GM12892 (cell line): ENCODE results near the gene TPSAB1.
"Not testable (repeated sequence)": the region's sequence is repeated elsewhere in the genome, so short reads cannot be mapped to it uniquely, and the experiment has no call there.

Experiments used
- POLR2A ChIP-seq: IDR thresholded peaks from 2 replicates; pipeline ENCODE4 v1.6.1; 2011; ENCODE audit warnings: low read depth, low read length, control low read depth
- POLR2AphosphoS5 ChIP-seq: IDR thresholded peaks from 2 replicates; pipeline ENCODE4 v1.6.1; 2011; ENCODE audit warnings: low read depth, low read length, control low read depth
- TAF1 ChIP-seq: IDR thresholded peaks from 2 replicates; pipeline ENCODE4 v1.6.1; 2011; ENCODE audit warnings: low read depth, mild to moderate bottlenecking, control low read depth, low read length, borderline replicate concordance

DNA sequence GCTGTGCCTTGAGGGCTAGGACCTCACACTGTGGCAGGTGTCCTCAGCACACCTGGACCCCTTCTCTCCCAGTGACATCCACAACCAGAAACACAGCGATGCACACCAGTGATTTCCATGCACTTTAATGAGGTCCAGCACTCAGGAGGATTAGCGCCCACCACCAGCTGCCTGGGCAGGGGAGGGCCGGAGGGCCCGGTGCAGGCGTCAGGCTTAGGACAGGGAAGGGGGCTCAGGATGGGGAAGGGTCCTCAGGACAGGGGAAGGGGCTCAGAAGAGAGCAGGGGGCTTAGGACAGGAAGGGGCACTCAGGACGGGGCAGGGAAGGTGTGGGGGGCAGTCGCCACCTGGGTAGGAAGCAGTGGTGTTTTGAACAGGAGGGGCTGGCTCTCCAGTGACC, 12.3 kb upstream of the TPSAB1 start:
- not testable (repeated sequence) for TF ChIP-seq TAF1, POLR2A, POLR2AphosphoS5
